Adrenal gland (tissue), 12 donors: ENCODE measurements around the gene RPUSD4. TPM values are rescaled to one million over a fixed set of nuclear protein-coding genes. Genes with fewer than 3 reads are reported as not detected.

ENCODE experiments used
- DNase-seq, 7 donors: peaks; one replicate each; pipeline ENCODE4 v3.0.0-alpha.2; 2019 to 2020
- H3K27ac ChIP-seq, 5 donors: fragments of 200-600 bp; sonication (generic) in 4 of 5; 1 replicate in 3 of 5; 2 replicates in 2 of 5; pipeline versions ENCODE4 v1.5.1 to v1.8.0; 2016 to 2020; ENCODE audit warnings: mild to moderate bottlenecking in 1 of 5
- H3K27me3 ChIP-seq: fragments of 200-600 bp; 2 replicates; pipeline ENCODE4 v1.8.0; 2021
- H3K36me3 ChIP-seq, 2 donors: fragments of 200-600 bp; replicated peaks in 1 of 2; 1 replicate in 1 of 2; 2 replicates in 1 of 2; pipeline versions ENCODE4 v1.5.1 to v1.8.0; 2018 to 2022
- H3K4me1 ChIP-seq, 2 donors: fragments of 200-600 bp; replicated peaks in 1 of 2; 1 replicate in 1 of 2; 2 replicates in 1 of 2; pipeline versions ENCODE4 v1.5.1 to v1.8.0; 2018 to 2021
- H3K4me3 ChIP-seq, 4 donors: fragments of 200-600 bp; sonication (generic) in 3 of 4; one replicate each; pipeline ENCODE4 v1.5.1; 2016 to 2018
- H3K9me3 ChIP-seq, 3 donors: fragments of 200-600 bp; sonication (generic) in 1 of 3; replicated peaks in 1 of 3; 1 replicate in 2 of 3; 2 replicates in 1 of 3; pipeline versions ENCODE4 v1.5.1 to v1.8.0; 2016 to 2021
- POLR2A ChIP-seq, 2 donors: fragments of 450-650 bp; IDR thresholded peaks; one replicate each; pipeline ENCODE4 v1.6.1; 2017; ENCODE audit warnings: antibody characterized with exemption in 2 of 2, mild to moderate bottlenecking in 2 of 2, moderate library complexity in 1 of 2
- WGBS, 4 donors: extraction: QIAGEN DNeasy Blood & Tissue Kit in 2 of 4; methylation state at CpG; one replicate each; pipeline versions ENCODE4 v1.1.5 to v1.1.7; 2013 to 2017; 5-methylcytosine and 5-hydroxymethylcytosine counted together
- intact Hi-C, 2 donors: fragments of 100-400 bp; cut with DNase I; formaldehyde crosslinking; loops; one replicate each; pipeline versions ENCODE4 v1.14.1 to v1.15.0; 2022 to 2023
- polyA plus RNA-seq, 3 donors: library from polyadenylated mRNA; stranded (reverse); fragments of 200-250 nt in 2 of 3; fragments of 350-450 nt in 1 of 3; fragmentation: Illumina TruSeq in 1 of 3; extraction: RNeasy Lipid Tissue Mini Kit (QIAGEN cat#74804) in 1 of 3; gene quantifications; one replicate each; pipeline ENCODE4 v1.2.3, GENCODE V29; 2013 to 2014
- total RNA-seq, 9 donors: library from RNA; depleted of rRNA in 4 of 9; stranded (reverse); fragments of >200 nt in 4 of 9; fragments of 120-200 nt in 1 of 9; fragmentation: NEBNext Ultra II Directional in 1 of 9; extraction: Animal tissue kit (Norgen Biotek cat#: 25700) in 1 of 9; gene quantifications; one replicate each; pipeline versions ENCODE4 v1.1.0 to v1.2.4, GENCODE V29; 2013 to 2023
- TF ChIP-seq, protein P1 (sequence below), 6 experiments: fragments of 450-650 bp in 4 of 6; fragments of 200-600 bp in 2 of 6; sonication (generic) in 1 of 6; IDR thresholded peaks; 1 replicate in 5 of 6; 2 replicates in 1 of 6; pipeline versions ENCODE4 v1.5.1 to v1.8.0; 2016 to 2021; ENCODE audit warnings: antibody characterized with exemption in 6 of 6, mild to moderate bottlenecking in 2 of 6, moderate library complexity in 1 of 6
- donor health status: healthy with polysubstance abuse.
- donor health status: Bipolar disorder and iron deficiency.
- donor health status: DM: yes; HTN: yes; CAD: no.
- donor health status: DM: no; HTN: no; CAD: no.
- donor health status: DM: no; HTN: no; CAD: no.
- donor health status: DM: yes; HTN: yes; CAD: no.

Gene RPUSD4
- total and polyA plus RNA-seq, 12 donors, result 10.6 to 27.5 (median 19.5) TPM

DNA sequence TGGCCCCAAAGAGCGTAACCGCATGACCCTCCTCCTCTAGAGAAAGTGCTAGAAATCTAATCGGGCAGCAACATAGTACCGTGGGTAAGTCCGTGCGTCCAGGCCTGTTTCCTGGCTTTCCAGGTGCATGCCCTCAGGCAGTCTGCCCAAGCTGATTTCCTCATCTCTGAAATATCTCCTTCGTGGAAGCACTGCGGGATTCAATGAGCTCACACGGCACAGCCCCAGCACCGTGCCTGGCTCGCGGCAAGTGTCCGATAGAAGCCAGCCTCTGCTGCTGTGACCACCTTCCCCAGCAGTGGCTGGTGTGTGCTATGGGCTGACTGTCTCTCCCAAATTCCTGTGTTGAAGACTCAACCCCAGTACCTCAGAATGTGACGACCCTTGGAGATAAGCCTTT is 20.7 kb downstream of the RPUSD4 start:
- intact Hi-C loops, result loop anchor here (5.0 kb wide), 2 partner anchors 248 to 268 kb away; no protein-coding TSS in a partner anchor
- no peaks in the 10 kb centered on the region for H3K36me3 ChIP-seq
- DNase-seq, result peak in 1 of 7 donors; percentile 75

DNA sequence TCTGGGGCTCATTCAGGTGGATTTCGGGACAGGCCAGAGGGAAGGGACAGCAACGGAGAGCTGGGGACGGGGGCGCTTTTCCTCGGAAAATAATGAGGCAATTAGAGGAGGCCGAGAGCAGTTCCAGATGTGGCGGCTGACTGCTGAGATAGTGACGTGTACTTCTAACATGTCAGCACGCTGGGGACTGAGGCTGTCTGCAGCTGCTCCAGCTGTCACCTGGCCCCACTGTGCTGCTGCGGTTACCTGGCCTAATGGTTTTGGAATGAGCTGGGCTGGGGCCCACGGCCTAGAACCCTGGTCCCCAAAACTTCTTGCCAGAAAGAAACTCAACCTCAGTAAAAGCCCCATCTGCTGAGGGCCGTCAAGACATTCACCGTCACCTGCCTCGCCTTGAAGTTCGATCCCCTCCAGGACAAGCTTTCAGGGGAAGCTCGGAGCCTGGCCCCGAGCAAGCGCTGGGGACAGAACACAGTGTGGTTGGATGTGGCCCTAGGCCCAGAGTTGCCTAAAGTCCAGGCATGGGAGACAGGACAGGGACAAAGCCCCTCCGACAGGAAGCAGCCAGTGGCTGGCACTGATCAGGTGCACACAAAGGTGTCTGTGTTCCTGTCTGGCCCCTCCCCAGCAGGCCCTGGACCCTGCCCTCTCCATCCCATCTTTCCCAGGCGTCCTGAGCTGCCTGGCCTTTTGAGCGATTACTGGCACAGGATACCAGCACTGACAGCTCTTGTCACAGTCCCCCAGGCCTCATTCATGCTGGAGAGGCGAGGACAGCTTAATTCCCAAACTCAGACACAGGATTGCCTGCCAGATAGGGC is 22.1 kb downstream of the RPUSD4 start:
- Histone ChIP-seq H3K27me3 (no peaks in the 10 kb centered on the region), H3K27ac (no peak overlapping the region), H3K36me3 (no peaks in the 10 kb centered on the region), H3K4me3 (no peak overlapping the region), H3K9me3 (no peaks in the 10 kb centered on the region), H3K4me1 (no peaks in the 10 kb centered on the region)
- intact Hi-C loops, result loop anchor here in 1 of 2 donors (10.0 kb wide), 1 partner anchor 245 kb away; the partner anchor contains the start of gene VSIG10L2
- TF ChIP-seq POLR2A (IDR thresholded peaks at IDR 0.05), result no peak
- TF ChIP-seq, protein P1, sequence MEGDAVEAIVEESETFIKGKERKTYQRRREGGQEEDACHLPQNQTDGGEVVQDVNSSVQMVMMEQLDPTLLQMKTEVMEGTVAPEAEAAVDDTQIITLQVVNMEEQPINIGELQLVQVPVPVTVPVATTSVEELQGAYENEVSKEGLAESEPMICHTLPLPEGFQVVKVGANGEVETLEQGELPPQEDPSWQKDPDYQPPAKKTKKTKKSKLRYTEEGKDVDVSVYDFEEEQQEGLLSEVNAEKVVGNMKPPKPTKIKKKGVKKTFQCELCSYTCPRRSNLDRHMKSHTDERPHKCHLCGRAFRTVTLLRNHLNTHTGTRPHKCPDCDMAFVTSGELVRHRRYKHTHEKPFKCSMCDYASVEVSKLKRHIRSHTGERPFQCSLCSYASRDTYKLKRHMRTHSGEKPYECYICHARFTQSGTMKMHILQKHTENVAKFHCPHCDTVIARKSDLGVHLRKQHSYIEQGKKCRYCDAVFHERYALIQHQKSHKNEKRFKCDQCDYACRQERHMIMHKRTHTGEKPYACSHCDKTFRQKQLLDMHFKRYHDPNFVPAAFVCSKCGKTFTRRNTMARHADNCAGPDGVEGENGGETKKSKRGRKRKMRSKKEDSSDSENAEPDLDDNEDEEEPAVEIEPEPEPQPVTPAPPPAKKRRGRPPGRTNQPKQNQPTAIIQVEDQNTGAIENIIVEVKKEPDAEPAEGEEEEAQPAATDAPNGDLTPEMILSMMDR (IDR thresholded peaks at IDR 0.05), result no peak
- no peak for DNase-seq
- WGBS, 4 donors, result 90 to 93% (median 90%) methylated on average over 17 to 22 of the region's 22 CpGs

More for the DNA sequence above, 20.7 kb downstream of the RPUSD4 start:
- Histone ChIP-seq H3K27ac (no peak overlapping the region), H3K4me3 (no peak overlapping the region), H3K27me3 (no peaks in the 10 kb centered on the region), H3K9me3 (no peaks in the 10 kb centered on the region), H3K4me1 (no peaks in the 10 kb centered on the region)
- no peak for TF ChIP-seq POLR2A (IDR thresholded peaks at IDR 0.05)
- TF ChIP-seq, protein P1 (IDR thresholded peaks at IDR 0.05), result no peak
- WGBS, 4 donors, result 87 to 94% (median 92%) methylated on average over 14 of the region's 14 CpGs

DNA sequence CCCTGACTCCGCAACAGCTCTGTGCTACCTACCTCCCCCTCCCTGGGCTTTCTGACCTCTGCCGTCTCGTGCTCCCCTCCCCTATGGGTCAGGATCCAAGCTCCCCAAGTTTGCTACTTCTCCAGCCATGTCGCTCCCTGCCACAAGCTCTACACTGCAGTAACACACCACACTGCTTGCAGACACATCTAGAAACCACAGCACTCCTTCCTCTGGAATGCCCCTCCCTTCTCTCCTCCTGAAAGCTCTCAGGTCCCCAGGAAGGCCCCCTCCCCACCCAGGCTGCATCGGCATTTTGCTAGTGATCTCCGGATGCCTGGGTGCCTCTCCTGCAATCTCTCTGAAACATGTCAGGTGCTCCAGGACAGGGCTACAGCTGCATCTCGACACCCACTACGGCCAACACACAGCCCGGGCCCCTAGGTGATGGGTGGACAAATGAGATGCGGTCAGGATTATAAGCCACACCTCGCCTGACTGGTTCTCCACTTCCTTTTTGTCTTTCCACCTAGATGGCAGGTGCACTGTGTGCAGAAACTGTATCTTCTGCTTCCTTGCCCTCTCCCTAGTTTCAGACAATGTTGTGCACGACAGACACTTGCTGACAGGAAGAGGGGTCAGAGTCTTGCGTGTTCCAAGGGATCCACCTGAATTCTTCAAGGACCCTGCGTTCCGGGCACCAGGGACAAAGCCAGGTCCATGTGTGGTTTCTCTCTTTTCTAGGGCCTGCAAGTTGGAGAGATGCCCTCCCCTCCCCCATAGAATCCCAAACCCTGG is 22.9 kb downstream of the RPUSD4 start:
- intact Hi-C loops, result loop anchor here in 1 of 2 donors (10.0 kb wide), 1 partner anchor 244 kb away; the partner anchor contains the start of gene VSIG10L2
- TF ChIP-seq POLR2A (IDR thresholded peaks at IDR 0.05), result no peak
- TF ChIP-seq, protein P1 (IDR thresholded peaks at IDR 0.05), result no peak

More for the DNA sequence above, 22.9 kb downstream of the RPUSD4 start:
- WGBS, 4 donors, result 83 to 92% (median 87%) methylated on average over 14 to 15 of the region's 15 CpGs
- Histone ChIP-seq H3K4me1 (no peaks in the 10 kb centered on the region), H3K9me3 (no peaks in the 10 kb centered on the region), H3K36me3 (no peaks in the 10 kb centered on the region), H3K4me3 (no peak overlapping the region), H3K27ac (no peak overlapping the region), H3K27me3 (no peaks in the 10 kb centered on the region)
- no peak for DNase-seq
